Measurements from ENCODE around the gene FRZB.

The FRZB gene

DNA sequence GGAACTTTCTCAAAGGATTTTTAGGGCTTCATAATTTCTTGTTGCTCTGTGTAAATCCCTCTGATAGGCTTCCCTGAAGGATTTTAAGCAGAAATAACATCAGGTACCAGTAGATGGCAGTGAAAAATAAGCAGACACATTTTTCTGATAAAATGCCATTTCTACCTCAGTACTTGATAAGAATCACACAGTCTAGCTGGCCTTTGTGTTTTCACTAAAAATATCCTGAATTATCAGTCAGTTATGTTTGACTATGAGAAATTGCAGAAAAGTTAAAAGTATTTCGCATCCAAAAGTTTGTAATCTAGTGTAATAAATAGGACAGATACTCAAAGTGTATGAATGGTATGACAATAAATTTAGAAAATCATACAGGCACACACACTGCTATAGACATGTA lies 81.7 kb downstream of the FRZB start:
- no peak for DNase-seq
- peak; percentile 56 to 64 for TF ChIP-seq CTCF (IDR thresholded peaks at IDR 0.05)
- Histone ChIP-seq H3K27me3 (no peaks in the 10 kb centered on the region), H3K27ac (no peak overlapping the region), H3K36me3 (peaks cover 0 to 10% (median 7%) of the 10 kb centered on the region in 3 donors), H3K4me3 (no peak overlapping the region), H3K4me1 (no peaks in the 10 kb centered on the region), H3K9me3 (no peaks in the 10 kb centered on the region)
- intact Hi-C loops (cut with DNase I; ENCODE audit: low total_unique reads): loop anchor here (10.0 kb wide), 1 partner anchor 190 kb away; no protein-coding TSS in a partner anchor

DNA sequence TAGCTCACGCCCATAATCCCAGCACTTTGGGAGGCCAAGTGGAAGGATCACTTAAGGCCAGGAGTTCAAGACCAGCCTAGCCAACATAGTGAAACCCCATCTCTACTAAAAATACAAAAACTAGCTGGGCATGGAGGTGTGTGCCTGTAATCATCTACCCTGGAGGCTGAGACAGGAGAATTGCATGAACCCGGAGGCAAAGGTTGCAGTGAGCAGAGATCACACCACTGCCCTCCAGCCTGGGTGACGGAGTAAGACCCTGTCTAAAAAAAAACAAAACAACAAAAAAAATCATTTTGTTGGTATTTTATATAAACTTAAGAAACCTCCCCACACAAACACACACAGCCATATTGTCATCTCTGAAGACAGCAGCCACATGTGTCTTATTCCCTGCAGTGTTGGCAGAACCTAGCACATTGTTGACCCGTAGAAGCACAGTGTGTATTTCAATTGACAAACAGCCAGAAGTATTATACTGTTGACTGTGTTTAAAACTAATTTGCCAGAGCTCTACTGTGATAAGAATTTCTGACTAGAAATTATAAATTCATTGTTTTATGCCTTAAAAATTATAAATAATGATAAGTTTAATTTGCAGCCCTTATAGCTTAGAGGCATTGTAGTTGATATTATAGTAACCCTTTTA lies 82.3 kb downstream of the FRZB start:
- intact Hi-C loops (cut with DNase I; ENCODE audit: low total_unique reads): loop anchor here (10.0 kb wide), 1 partner anchor 191 kb away; no protein-coding TSS in a partner anchor
- H3K27me3 ChIP-seq: no peaks in the 10 kb centered on the region

More for the DNA sequence above, 82.3 kb downstream of the FRZB start:
- no peak for TF ChIP-seq CTCF (IDR thresholded peaks at IDR 0.05)
- Histone ChIP-seq H3K4me3 (no peak overlapping the region), H3K9me3 (no peaks in the 10 kb centered on the region), H3K36me3 (peaks cover 0 to 10% (median 8%) of the 10 kb centered on the region in 3 donors), H3K4me1 (no peaks in the 10 kb centered on the region), H3K27ac (no peak overlapping the region)
- no peak for DNase-seq
